ENCODE measurements around the gene TMEM168.
A peak's percentile ranks its signal among the peaks of the same experiment; 100 is the strongest.
"Not testable (repeated sequence)": the region's sequence is repeated elsewhere in the genome, so short reads cannot be mapped to it uniquely, and the experiment has no call there.

Gene TMEM168, protein sequence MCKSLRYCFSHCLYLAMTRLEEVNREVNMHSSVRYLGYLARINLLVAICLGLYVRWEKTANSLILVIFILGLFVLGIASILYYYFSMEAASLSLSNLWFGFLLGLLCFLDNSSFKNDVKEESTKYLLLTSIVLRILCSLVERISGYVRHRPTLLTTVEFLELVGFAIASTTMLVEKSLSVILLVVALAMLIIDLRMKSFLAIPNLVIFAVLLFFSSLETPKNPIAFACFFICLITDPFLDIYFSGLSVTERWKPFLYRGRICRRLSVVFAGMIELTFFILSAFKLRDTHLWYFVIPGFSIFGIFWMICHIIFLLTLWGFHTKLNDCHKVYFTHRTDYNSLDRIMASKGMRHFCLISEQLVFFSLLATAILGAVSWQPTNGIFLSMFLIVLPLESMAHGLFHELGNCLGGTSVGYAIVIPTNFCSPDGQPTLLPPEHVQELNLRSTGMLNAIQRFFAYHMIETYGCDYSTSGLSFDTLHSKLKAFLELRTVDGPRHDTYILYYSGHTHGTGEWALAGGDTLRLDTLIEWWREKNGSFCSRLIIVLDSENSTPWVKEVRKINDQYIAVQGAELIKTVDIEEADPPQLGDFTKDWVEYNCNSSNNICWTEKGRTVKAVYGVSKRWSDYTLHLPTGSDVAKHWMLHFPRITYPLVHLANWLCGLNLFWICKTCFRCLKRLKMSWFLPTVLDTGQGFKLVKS

DNA sequence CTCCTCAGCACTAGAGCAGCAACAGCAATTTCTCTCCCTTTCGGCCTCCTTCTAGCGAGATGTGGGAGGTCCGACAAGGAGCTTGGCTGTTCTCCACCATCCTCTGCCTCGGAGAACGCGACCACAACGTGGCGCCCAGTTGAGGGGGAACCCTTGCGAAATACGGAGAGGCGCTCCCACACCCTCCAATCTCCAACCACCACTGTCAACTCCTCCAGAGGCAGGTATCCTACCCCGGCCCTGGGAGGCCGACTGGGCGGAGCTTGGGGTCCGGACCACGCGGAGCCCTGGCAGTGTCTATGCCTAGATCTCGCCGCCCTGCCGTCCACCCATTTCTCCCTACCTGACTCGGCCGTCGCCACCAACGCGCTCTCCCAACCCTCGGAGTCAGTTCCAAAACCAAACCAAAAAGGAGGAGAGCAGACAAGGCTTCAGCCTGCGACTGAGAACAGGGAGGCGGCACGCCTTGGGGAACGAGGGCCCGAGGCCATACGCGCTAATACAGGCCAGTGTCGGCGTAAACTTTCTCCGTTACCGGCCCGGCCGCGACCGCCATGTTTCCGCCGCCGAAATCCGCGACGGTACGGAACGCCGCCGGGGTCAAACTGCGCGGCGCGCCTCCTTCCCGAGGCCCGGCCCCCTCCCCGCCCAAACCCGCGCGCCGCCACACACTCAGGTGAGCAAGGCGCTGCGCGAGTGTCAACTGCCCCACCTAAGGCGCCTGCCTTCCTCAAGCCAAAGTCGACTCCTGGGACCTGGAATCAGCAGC, at the start of gene TMEM168:
TSS of gene TMEM168 (minus strand) at position 577 of the 769 bp plus-strand sequence. CDS start 5,568 bp downstream, outside the sequence.
- peak; percentile 94 for DNase-seq

DNA sequence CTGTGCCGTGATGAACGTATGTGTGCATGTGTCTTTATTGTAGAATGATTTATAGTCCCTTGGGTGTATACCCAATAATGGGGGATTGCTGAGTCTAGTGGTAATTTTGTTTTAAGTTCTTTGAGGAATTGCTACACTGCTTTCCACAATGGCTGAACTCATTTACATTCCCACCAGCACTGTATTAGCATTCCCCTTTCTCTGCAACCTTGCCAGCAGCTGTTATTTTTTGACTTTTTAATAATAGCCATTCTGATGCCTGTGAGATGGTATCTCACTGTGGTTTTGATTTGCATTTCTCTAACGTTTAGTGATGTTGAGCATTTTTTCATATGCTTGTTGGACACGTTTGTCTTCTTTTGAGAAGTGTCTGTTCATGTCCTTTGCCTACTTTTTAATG, 45.7 kb upstream of the TMEM168 start:
- not testable (repeated sequence) for DNase-seq

DNA sequence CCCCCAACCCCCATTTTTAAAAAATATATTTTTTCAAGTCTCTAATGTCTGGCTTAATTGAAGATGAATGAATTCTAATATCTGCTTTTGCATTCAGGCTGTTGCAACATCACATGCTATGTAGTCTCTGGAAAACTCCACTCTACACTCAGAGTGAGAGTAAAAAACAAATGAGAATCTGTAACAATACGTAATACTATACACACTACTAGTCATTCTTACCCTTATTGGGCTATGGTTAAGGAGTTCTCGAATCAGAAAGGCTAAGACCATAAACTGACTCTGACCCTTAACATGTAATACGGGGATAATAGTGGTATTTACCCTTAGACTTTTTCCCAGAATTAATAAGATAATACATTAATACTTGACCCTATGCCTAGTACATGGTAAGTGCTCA, 42.9 kb upstream of the TMEM168 start:
- no peak for DNase-seq

DNA sequence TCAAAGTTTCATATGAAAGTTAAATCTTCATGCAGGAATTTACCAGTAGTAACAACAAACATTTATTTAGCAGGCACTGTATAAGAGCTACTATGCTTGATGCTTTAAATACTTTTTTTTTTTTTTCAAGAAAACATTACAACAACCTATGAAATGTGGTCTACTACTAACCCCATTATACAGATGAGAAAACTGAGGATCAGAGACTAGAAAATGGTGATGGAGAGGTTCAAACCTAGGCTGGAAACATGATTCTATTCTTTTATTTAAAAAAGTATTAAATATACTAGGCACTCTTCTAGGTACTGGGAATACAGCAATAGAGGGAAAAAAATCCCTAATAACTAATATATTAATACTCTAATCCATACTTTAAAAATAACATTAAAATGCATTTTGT, 40.6 kb upstream of the TMEM168 start:
- DNase-seq: no peak

DNA sequence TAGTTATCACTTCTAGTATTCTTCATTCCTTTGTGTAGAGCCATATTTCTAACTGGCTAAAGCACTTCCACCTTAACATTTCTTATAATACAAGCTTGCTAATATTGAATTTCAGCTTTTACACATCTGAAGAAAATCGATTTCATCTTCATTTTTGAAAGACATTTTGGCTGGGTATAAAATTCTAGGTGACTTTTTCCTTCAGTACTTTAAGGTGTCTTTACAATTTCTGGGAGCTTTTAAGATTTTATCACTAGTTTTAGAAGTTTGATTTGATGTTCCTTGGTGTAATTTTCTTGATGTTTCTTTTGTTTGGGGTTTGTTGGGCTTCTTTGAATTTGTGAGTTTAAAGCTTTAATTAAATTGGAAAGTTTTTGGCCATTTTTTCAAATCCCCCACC, 38.5 kb upstream of the TMEM168 start:
- DNase-seq: no peak

DNA sequence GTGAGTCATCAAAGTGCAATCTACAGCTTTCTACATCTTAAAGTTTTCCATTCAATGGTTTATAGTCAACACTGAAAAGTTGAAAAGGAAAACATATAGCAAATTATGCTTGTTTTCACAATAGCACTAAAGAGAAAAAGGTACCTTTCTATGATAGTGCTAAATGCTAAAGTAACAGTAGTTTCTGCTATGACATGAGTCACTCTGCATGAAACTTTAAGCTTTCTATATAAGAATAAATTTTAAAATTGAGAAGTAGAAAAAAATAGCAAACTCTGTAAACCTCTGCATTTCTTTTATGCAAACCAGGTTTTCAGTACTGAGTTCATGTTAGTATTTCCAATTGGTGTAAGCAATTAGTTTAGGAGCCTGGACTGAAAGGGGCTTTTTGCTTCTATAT, 31.2 kb upstream of the TMEM168 start:
- DNase-seq: no peak

DNA sequence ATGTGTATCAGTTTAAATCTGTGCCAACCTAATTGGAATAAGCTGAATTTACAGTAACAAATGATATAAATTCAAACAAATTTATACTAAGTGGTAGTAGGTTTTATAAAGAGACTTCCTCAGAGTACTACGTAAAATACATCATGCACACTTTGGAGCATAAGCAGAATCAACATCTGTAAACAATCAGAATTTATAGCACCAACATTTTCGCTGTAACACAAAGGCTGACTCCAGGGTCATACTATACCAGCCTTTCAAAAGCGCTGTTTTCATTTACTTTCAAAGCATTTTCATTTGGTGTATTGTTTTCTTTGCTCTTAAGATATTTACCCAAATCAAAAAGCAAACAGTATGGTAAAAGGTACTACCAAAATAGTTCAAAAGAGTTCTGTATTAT, 29.3 kb upstream of the TMEM168 start:
- DNase-seq: peak; percentile 58

DNA sequence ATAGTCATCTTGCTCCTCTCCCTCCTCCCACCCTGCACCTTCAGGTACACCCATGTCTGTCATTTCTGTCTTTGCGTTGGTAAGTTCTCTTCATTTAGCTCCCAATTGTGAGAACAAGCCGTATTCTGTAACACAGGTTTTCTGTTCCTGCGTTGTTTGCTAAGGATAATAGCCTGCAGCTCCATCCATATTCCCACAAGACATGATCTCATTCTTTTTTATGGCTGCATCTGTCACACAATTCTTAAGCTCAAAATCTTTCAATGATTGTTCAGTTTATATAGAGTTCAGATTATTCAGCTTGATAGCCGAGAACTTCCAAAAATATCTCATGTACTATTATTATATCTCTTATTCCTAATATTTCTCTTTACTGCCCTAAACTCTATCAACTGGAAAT, 16.0 kb upstream of the TMEM168 start:
- no peak for DNase-seq

DNA sequence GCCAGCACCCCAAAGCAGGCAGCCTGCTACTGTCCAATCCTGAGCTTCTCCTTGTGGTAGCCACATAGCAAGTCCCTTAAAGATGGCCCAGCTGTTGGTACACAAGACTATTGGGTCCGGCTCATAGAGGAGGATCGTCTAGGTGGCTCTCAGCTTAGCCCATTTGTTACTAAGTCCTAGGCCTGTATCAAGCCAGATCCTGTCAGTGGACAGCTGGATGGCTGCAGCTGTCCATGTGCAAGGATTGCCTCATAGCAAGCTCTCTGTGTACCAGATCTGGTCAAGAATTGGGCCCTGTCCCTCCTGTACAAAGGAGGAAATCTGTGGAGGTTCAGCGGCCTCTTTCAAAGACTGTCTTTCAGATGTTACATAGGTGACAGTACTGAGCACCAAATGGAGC, 12.2 kb upstream of the TMEM168 start:
- DNase-seq: no peak

DNA sequence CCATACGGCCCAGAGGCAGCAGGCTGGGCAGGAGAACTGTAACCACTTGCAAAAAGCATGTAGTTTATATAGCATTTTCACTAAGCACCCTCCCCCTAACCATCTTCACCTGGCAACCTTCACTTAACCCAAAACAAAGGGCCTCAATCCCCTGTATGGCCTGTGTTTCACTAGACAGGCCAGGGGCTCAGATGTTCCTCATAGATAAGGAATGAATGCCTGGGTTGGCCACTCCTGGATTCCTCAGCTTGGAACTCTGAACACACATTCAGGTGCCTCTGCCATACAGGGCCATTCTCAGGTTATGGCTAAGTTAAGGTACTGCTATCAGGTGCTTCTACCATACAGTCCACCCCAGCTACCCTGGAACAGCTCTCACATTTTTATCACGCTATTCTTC, 10.3 kb upstream of the TMEM168 start:
- DNase-seq: no peak

DNA sequence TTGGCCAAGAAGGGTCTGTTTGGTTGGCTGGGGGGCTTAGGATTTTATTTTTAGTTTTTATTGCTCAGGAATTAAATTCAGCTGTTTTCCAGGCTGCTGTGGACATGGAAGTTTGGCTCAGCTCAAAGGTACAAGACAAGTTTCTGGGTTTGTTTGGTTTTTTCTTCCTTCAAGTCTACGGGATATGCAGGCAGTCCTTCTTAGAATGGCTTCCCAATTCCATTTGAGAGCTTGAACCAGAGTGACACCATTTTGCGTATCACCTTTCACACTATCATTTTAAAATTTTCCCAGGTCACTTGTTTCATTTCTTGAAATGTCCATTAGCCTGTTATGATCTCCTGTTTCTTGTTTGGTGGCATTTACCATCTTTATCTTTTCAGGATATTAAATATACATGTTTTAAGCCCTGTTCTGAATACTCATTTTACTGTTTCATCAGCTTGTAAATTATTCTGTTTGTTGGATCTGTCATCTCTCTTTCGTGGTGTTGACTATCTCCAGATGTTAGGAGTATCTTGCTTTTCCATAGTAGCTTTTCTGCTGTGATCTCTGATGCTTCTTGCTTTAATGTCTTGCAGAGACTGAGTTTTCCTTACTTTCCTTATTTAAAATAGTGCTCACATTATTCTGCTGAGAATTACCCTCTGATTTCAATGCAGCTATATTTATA, 9.4 kb upstream of the TMEM168 start:
- DNase-seq: no peak

DNA sequence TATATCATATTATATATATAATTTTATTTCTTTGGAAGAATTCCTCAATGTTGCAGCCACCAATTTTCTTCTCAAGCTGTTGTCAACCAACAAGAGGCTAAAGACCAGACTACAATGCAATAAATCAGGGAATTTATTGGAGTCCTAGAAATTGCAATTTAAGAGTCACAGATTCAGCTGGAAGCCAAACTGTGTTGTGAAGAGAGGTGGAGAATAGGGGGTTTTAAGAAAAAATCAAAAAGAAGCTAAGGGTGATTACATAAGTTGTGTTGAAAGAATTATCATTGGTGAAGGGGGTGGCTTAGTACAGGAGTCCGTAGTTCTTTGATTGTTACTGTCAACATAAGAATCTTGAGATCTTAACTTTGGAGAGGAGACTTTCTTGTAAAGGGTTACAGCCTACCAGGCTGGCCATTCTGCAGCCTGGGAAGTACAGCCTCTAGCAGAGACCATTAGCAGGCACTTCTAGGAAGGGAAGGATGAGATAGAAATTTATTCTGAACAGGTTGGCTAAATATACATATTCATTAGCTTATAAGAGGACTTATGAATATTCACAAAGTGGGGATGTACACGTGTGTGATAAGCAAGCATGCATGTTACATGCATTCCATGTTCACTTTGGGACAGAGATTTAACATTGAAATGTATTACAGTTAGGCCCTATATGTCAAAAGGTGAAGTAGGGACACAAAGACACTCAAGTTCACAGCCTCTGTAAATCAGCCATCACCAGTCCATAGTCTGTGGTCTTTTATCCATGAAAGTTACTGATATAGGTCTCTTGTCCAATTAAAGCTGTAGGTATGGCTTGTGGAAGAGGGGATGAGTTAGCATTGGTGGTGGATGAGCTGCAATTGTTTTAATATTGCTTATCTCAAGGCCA, 8.3 kb upstream of the TMEM168 start:
- no peak for DNase-seq

DNA sequence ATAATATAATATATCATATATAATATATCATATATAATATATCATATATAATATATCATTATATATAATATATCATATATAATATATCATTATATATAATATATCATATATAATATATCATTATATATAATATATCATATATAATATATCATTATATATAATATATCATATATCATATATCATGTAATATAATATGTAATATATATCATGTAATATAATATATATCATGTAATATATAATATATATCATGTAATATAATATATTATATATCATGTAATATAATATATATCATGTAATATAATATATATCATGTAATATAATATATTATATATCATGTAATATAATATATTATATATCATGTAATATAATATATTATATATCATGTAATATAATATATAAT, 6.4 kb upstream of the TMEM168 start:
- not testable (repeated sequence) for DNase-seq

DNA sequence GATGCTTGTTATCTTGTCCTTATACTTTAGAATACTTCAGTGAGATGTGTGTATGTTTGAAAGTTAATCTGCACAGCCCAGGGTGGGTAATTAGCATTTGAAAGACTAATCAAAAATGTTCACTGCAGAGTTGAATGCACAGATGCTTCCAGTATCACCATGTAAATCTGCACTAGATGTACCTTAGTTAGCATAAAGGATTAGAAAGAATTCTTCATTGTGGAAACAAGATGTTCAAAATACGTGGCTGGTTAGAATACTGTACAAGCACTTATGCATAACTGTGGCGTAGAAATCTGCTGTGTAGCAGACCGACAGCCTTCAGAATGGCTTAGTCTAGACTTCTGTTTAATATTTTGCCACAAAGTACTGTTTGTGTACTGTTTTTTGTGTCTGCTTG, 2.2 kb upstream of the TMEM168 start:
- peak; percentile 27 for DNase-seq

DNA sequence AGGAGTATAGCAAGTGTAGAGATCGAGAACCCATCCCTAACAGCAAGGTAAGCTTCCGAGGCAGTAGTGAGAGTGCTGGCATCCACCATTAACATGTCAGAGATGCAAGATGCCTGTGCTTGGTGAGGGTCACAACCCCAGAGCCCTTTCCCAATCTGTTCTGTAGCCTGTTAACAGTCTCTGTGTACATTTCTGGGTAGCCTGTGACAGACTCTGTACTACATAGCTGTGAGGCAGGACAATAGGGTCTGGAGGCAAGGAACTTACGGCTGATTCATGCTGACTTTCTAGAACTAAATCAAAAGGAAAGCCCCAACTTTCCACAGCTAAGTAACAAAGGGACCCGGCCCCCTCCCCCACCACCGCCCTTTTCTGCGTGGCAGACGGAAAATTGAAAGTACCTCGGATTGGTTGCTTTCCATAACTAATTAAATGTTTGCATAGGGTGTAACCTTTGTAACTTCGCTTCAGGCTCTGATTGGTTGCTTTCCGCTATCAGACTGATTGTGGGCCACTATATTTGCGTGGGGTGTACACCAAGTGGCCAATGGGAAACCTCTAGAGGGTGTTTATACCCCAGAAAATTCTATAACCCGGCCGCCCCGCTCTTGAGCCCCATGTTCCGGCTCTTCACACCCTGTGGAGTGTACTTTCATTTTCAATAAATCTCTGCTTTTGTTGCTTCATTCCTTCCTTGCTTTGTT, 1.4 kb upstream of the TMEM168 start:
- peak; percentile 73 for DNase-seq

DNA sequence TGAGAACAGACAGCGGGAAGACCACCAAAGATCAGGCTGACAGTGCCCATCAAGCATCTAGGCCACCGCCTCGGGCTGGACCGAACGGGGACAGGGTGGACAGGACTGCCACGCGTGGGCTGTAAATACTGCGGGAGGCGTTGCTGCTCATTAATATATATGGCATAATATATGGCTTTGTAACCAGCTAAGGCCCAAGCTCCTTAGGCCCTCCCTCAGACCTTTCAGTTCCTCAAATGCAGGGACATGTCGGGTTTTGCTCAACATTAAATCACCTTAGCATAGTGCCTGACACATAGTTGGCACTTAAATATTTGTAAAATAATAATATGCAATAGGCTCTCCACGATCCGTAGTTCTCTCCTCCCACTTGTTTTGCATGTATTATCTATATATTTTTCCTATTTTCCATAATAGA, 402 bp upstream of the TMEM168 start:
- DNase-seq: peak; percentile 78

DNA sequence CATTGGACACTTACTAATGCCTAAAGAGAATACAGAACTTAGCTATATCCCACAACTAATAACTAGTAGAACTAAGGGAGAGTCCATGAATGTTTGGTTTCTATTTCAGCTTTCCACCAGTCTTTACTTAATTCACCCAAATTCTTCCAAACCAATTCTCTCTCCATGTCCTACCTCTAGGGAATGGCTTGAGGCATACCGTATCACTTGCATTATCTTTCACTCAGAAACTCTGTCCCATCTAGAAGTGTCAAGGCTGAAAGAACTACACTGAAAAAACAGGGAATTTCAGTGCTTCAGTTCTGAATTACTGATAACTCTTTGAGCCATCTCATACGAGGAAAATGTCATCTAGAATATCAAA, 758 bp downstream of the TMEM168 start:
- DNase-seq: no peak

DNA sequence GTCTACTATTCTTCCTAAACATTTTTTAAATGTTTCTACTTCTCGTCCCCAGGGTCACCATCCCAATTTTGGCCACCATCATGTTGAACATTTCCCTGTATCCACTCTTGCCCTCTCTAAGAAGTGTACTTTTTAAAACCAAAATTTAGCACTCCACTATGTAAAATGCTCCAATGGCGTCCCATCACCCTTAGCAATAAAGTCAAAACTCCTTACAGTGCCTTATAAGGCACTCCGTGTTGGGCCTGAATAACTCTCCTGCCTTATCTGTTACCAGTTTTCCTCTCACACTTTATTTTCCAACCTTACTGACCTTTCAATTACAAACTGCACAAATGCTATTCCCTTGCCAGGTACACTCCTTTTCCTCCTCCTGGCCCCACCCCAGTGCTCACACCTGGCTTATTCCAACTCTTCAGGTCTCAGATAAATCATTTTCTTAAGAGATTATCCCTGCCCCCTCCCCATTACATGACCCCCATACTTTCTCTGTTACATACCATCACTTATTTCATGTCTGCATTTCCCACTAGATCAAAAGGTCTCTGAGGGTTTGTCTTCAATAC, 1.3 kb downstream of the TMEM168 start:
- no peak for DNase-seq

DNA sequence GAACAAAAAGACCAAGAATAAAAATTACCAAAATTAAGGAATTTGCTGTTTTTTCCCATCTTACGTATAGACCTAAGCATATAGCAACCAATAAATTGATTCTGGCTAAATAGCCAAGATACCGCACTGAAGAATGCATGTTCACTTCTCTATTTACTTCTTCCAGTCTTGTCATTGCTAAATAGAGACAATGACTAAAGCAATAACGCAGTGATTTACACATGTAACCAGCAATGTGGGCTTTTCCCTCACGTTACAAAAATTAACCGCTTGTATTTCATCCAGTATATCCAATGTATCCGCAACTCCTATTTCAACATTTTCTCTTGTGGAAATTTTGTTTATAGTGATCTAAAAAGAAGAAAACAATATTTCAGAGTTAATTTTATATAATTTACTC, 5.6 kb downstream of the TMEM168 start:
- no peak for DNase-seq

DNA sequence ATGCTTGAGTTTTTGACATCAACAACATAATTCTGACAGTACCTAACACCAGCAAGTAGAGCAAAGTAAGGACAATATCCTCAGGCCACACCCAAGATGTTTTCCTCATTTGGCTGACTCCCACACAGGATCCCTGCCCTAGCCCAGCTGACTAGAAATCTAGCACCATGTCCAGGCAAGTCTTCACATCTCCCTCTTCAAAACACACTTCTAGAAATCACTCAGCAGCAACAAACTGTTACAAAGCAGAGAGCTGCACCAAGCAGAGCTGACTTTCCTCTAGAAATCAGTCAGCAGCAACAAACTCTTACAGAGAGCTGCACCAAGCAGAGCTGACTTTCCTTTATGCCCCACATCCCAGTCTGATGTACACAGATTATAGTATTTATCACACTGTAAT, 7.7 kb downstream of the TMEM168 start:
- no peak for DNase-seq

DNA sequence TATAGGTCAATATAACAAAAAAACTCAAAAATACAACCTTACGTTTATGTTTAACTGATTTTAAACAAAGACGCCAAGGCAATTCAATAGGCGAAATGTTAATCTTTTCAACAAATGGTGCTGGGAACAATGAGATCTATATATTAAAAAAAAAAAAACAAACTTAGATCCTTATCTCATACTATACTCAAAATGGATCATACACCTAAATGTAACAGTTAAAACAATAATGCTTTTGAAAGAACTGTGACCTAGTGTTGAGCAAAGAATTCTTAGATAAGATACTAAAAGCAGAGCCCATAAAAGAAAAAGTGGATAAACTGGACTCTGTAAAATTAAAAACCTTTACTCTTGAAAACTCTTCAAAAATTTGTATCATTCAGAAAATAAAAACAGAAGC, 8.6 kb downstream of the TMEM168 start:
- DNase-seq: no peak

Measured in DMS53 (cell line).